ENCODE results near the gene GNMT.

Gene GNMT

GRCh38 chr6:42958125-42958524 lies 2.4 kb upstream of the GNMT start:
- no peak for TF ChIP-seq ZBTB7A (IDR thresholded peaks at IDR 0.05; ENCODE audit: low read depth)
- no peak for TF ChIP-seq USF1 (IDR thresholded peaks at IDR 0.05)
- no peak for TF ChIP-seq NFIC (IDR thresholded peaks at IDR 0.05)
- no peak for TF ChIP-seq TAF1 (IDR thresholded peaks at IDR 0.05; ENCODE audit: low read depth)
- TF ChIP-seq CREB1 (IDR thresholded peaks at IDR 0.05; ENCODE audit: low read depth): no peak
- TF ChIP-seq CEBPB (IDR thresholded peaks at IDR 0.05): no peak
- TF ChIP-seq TCF12 (IDR thresholded peaks at IDR 0.05; ENCODE audit: low read depth): no peak
- no peak for TF ChIP-seq TEAD4 (IDR thresholded peaks at IDR 0.05)
- TF ChIP-seq MAX (IDR thresholded peaks at IDR 0.05): no peak
- TF ChIP-seq EGR1 (IDR thresholded peaks at IDR 0.05): no peak
- no peak for TF ChIP-seq REST (IDR thresholded peaks at IDR 0.05; ENCODE audit: low read depth)
- TF ChIP-seq YY1 (IDR thresholded peaks at IDR 0.05; ENCODE audit: low read depth): no peak
- TF ChIP-seq RAD21 (IDR thresholded peaks at IDR 0.05; ENCODE audit: low read depth): no peak
- TF ChIP-seq FOXM1 (IDR thresholded peaks at IDR 0.05; ENCODE audit: borderline replicate concordance, low read depth): no peak

- TF ChIP-seq FOXM1 (IDR thresholded peaks at IDR 0.05; ENCODE audit: borderline replicate concordance, low read depth) (no peak), CEBPB (IDR thresholded peaks at IDR 0.05) (no peak), NFIC (IDR thresholded peaks at IDR 0.05) (no peak), EP300 (IDR thresholded peaks at IDR 0.05; ENCODE audit: borderline replicate concordance) (no peak), ZBTB7A (IDR thresholded peaks at IDR 0.05; ENCODE audit: low read depth) (no peak), MAX (IDR thresholded peaks at IDR 0.05) (no peak), RAD21 (IDR thresholded peaks at IDR 0.05; ENCODE audit: low read depth) (no peak), TAF1 (IDR thresholded peaks at IDR 0.05; ENCODE audit: low read depth) (no peak)
Observed at GRCh38 chr6:42959917-42960242, 674 bp upstream of the GNMT start.

GRCh38 chr6:42961020-42961470 lies 491 bp downstream of the GNMT start:
- TF ChIP-seq CEBPB (IDR thresholded peaks at IDR 0.05) (peak; percentile 27; the same call in 1 of the 2 replicates), TAF1 (IDR thresholded peaks at IDR 0.05; ENCODE audit: low read depth) (no peak)

- TF ChIP-seq REST (IDR thresholded peaks at IDR 0.05; ENCODE audit: low read depth) (no peak), EP300 (IDR thresholded peaks at IDR 0.05; ENCODE audit: borderline replicate concordance) (no peak), EGR1 (IDR thresholded peaks at IDR 0.05) (no peak), MAX (IDR thresholded peaks at IDR 0.05) (no peak), USF1 (IDR thresholded peaks at IDR 0.05) (no peak), CREB1 (IDR thresholded peaks at IDR 0.05; ENCODE audit: low read depth) (no peak), RAD21 (IDR thresholded peaks at IDR 0.05; ENCODE audit: low read depth) (no peak), TCF12 (IDR thresholded peaks at IDR 0.05; ENCODE audit: low read depth) (no peak), ZBTB7A (IDR thresholded peaks at IDR 0.05; ENCODE audit: low read depth) (no peak), FOXM1 (IDR thresholded peaks at IDR 0.05; ENCODE audit: borderline replicate concordance, low read depth) (no peak), TEAD4 (IDR thresholded peaks at IDR 0.05) (no peak), YY1 (IDR thresholded peaks at IDR 0.05; ENCODE audit: low read depth) (no peak), CEBPB (IDR thresholded peaks at IDR 0.05) (no peak), TAF1 (IDR thresholded peaks at IDR 0.05; ENCODE audit: low read depth) (no peak), NFIC (IDR thresholded peaks at IDR 0.05) (no peak)
Observed at GRCh38 chr6:42962096-42962495, 1.5 kb downstream of the GNMT start.

GRCh38 chr6:42962502-42963178 lies 2.1 kb downstream of the GNMT start:
- TF ChIP-seq USF1 (IDR thresholded peaks at IDR 0.05) (no peak), MAX (IDR thresholded peaks at IDR 0.05) (no peak), EGR1 (IDR thresholded peaks at IDR 0.05) (no peak), EP300 (IDR thresholded peaks at IDR 0.05; ENCODE audit: borderline replicate concordance) (no peak)
